ENCODE results near the gene MAPT. TPM values are rescaled to one million over a fixed set of nuclear protein-coding genes. Genes with fewer than 3 reads are reported as not detected.
"Not testable (repeated sequence)": the region's sequence is repeated elsewhere in the genome, so short reads cannot be mapped to it uniquely, and the experiment has no call there.

Gene MAPT
- total and polyA plus RNA-seq, 4 experiments from 2014 or later: 0.22 to 2.1 (median 1.1) TPM

DNA sequence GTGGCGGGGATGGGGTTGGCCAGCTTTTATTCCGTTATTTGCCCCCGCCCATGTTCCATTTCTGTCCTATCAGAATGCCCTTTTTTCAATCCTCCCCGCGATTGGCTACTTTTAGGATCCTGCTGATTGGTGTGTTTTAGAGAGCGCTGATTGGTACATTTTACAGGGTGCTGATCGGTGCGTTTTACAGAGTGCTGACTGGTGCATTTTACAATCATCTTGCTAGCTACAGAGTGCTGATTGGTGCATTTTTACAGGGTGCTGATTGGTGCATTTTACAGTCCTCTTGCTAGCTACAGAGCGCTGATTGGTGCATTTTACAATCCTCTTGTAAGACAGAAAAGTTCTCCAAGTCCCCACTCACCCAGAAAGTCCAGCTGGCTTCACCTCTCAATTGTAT is 32.2 kb upstream of the MAPT start:
- intact Hi-C loops (cut with micrococcal nuclease); DNase-seq; H3K4me1 Mint-ChIP-seq; H3K36me3 ChIP-seq (ENCODE audit: insufficient read depth, low read length); H3K27me3 ChIP-seq (ENCODE audit: insufficient read depth, low read length); H3K27ac ChIP-seq (ENCODE audit: low read depth, low read length); POLR2A ChIA-PET (ENCODE audit: partially characterized antibody); H3K4me3 Mint-ChIP-seq; H3K27ac Mint-ChIP-seq; H3K4me3 ChIP-seq (ENCODE audit: low read length in 2 of 2); H3K36me3 Mint-ChIP-seq; H3K4me1 ChIP-seq (ENCODE audit: insufficient read depth, low read length); H3K9me3 ChIP-seq (ENCODE audit: control insufficient read depth in 1 of 2, low read length in 2 of 2); H3K9me3 Mint-ChIP-seq: not testable (repeated sequence)
- CTCF ChIA-PET (ENCODE audit: partially characterized antibody): interaction anchor here (2.7 kb wide), 1 partner anchor 10 kb away, joined by 10 read pairs; no protein-coding TSS in a partner anchor
- peaks cover 23 to 44% of the 10 kb centered on the region in 2 donors for H3K27me3 Mint-ChIP-seq

DNA sequence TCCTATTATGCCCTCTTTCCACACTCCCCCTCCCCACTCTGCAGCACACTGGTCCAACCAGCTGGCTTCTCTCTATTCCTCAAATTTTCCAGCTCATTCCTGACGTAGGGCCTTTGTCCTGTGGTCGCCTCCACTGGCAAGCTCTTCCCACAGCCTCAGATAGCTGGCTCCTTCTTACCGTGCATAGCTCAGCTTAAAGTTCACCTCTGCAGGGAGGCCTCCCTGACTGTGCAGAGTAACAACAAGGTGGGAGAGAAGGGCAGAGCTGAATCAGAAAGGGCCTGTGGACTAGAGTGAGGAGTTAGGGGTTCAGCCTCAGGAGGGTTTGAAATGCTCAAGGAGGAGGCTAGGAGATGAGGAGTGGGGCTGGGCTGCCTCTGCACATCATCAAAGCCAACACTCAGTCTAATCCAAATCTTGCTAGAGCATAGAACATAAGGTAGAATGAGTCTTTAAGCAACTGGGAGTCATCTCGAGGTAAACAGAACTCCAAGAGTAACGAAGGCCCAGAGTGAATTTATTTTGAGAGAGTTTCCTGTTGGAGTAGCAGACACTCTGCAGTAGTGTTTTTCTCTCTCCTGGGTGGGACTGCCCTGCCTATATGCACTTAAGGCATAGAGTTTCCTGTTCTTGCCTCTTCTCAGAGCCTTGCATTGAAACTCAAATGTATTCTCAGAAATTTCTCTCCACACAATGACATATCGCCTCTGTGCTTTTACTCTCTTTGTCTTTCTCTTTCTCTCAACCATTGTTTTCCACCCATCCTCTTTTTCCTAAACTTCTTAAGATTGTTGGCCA is 30.3 kb upstream of the MAPT start:
- H3K36me3 Mint-ChIP-seq: no peaks in the 10 kb centered on the region
- Histone ChIP-seq H3K4me3 (ENCODE audit: low read length in 2 of 2) (no peak overlapping the region), H3K9me3 (ENCODE audit: control insufficient read depth in 1 of 2, low read length in 2 of 2) (no peaks in the 10 kb centered on the region), H3K36me3 (ENCODE audit: insufficient read depth, low read length) (no peaks in the 10 kb centered on the region), H3K27me3 (ENCODE audit: insufficient read depth, low read length) (peaks cover 4% of the 10 kb centered on the region), H3K27ac (ENCODE audit: low read depth, low read length) (no peak overlapping the region), H3K4me1 (ENCODE audit: insufficient read depth, low read length) (peaks cover 6% of the 10 kb centered on the region)
- no peak for DNase-seq
- H3K9me3 Mint-ChIP-seq: no peaks in the 10 kb centered on the region
- H3K27ac Mint-ChIP-seq: peak overlapping the region in 2 of 7 donors; percentile 5 to 70
- intact Hi-C loops (cut with micrococcal nuclease): no loop called here
- H3K4me3 Mint-ChIP-seq: no peak overlapping the region
- ChIA-PET CTCF (ENCODE audit: partially characterized antibody) (interaction anchor here (1.0 to 1.6 kb wide), 2 partner anchors 13 to 15 kb away, joined by 3 to 6 read pairs; no protein-coding TSS in a partner anchor), POLR2A (ENCODE audit: partially characterized antibody) (no interaction called here)
- peaks cover 0 to 3% (median 2%) of the 10 kb centered on the region in 4 donors for H3K4me1 Mint-ChIP-seq
- H3K27me3 Mint-ChIP-seq: peaks cover 17 to 37% of the 10 kb centered on the region in 2 donors

DNA sequence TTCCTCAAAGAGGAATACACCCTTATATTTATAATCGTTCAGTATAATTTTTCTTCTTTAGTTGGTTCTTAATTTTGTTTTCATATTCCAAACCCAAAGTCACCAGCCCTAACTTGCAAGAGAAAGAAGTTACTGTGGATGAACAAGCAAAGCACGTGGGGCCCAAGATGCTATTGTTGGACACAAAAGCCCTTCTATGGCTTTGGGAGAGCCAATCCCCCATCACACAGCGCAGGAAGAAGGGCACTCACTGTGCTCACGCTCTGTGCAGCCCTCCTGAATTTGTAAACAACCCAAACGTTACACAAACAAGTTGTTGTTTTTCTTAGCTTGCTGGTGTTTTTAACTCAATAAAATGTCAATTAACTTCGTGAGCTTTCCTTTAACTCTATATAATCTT is 27.2 kb upstream of the MAPT start:
- H3K9me3 ChIP-seq (ENCODE audit: control insufficient read depth in 1 of 2, low read length in 2 of 2): no peaks in the 10 kb centered on the region
- POLR2A ChIA-PET (ENCODE audit: partially characterized antibody): no interaction called here
- H3K4me1 ChIP-seq (ENCODE audit: insufficient read depth, low read length): peaks cover 6% of the 10 kb centered on the region
- no peak overlapping the region for H3K4me3 Mint-ChIP-seq
- no peaks in the 10 kb centered on the region for H3K36me3 ChIP-seq (ENCODE audit: insufficient read depth, low read length)
- H3K36me3 Mint-ChIP-seq: no peaks in the 10 kb centered on the region
- no peak overlapping the region for H3K27ac Mint-ChIP-seq
- no peak overlapping the region for H3K4me3 ChIP-seq (ENCODE audit: low read length in 2 of 2)
- H3K27ac ChIP-seq (ENCODE audit: low read depth, low read length): no peak overlapping the region
- CTCF ChIA-PET (ENCODE audit: partially characterized antibody): no interaction called here
- peaks cover 4 to 30% of the 10 kb centered on the region in 2 donors for H3K27me3 Mint-ChIP-seq
- intact Hi-C loops (cut with micrococcal nuclease): no loop called here
- DNase-seq: no peak
- H3K4me1 Mint-ChIP-seq: peaks cover 0 to 3% (median 2%) of the 10 kb centered on the region in 4 donors
- H3K27me3 ChIP-seq (ENCODE audit: insufficient read depth, low read length): peaks cover 4% of the 10 kb centered on the region
- H3K9me3 Mint-ChIP-seq: no peaks in the 10 kb centered on the region

DNA sequence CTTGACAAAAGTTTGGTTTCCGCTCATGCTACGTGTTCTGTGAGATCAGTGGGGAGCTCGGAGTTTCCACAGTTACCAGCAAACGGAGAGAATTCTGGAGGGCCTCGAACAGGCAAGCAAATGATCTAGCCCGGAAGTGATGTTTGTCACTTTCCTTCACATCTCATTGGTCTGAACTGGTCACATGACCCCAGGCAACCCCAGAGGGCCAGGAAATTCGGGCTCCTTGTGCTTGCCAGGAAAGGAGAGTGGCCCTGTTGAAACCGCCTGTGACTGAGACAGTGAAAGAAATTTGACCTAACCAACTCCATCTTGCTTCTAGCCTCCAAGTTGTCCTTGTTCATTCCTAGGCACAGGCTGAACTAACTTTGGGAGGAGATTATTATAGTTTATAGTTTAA is 26.7 kb upstream of the MAPT start:
- Mint-ChIP-seq H3K27ac (no peak overlapping the region), H3K27me3 (peaks cover 4 to 29% of the 10 kb centered on the region in 2 donors), H3K9me3 (no peaks in the 10 kb centered on the region), H3K36me3 (no peaks in the 10 kb centered on the region), H3K4me1 (peaks cover 0 to 3% (median 2%) of the 10 kb centered on the region in 4 donors), H3K4me3 (no peak overlapping the region)
- Histone ChIP-seq H3K9me3 (ENCODE audit: control insufficient read depth in 1 of 2, low read length in 2 of 2) (no peaks in the 10 kb centered on the region), H3K4me1 (ENCODE audit: insufficient read depth, low read length) (peaks cover 6% of the 10 kb centered on the region), H3K36me3 (ENCODE audit: insufficient read depth, low read length) (no peaks in the 10 kb centered on the region), H3K27me3 (ENCODE audit: insufficient read depth, low read length) (peaks cover 4% of the 10 kb centered on the region), H3K27ac (ENCODE audit: low read depth, low read length) (no peak overlapping the region), H3K4me3 (ENCODE audit: low read length in 2 of 2) (no peak overlapping the region)
- intact Hi-C loops (cut with micrococcal nuclease): no loop called here
- ChIA-PET CTCF (ENCODE audit: partially characterized antibody) (no interaction called here), POLR2A (ENCODE audit: partially characterized antibody) (no interaction called here)
- DNase-seq: no peak

DNA sequence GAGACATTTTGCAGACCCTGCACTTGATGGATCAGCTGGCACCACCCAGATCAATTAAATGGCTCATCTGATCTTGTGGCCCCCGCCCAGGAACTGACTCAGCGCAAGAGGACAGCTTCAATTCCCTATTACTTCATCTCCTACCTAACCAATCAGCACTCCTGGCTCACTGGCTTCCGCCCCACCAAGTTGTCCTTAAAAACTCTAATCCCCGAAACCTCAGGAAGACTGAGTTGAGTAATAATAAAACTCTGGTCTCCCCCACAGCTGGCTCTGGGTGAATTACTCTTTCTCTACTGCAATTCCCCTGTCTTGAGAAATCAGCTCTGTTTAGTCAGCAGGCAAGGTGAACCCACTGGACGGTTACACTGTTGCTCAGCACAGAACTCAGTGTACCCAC is 26.1 kb upstream of the MAPT start:
- no peaks in the 10 kb centered on the region for H3K36me3 ChIP-seq (ENCODE audit: insufficient read depth, low read length)
- Mint-ChIP-seq H3K9me3 (no peaks in the 10 kb centered on the region), H3K36me3 (no peaks in the 10 kb centered on the region), H3K4me1 (peaks cover 2 to 5% (median 3%) of the 10 kb centered on the region in 4 donors), H3K27ac (no peak overlapping the region), H3K27me3 (peaks cover 4 to 25% of the 10 kb centered on the region in 2 donors), H3K4me3 (no peak overlapping the region)
- H3K27me3 ChIP-seq (ENCODE audit: insufficient read depth, low read length): peaks cover 4% of the 10 kb centered on the region
- H3K27ac ChIP-seq (ENCODE audit: low read depth, low read length): no peak overlapping the region
- peaks cover 8% of the 10 kb centered on the region for H3K4me1 ChIP-seq (ENCODE audit: insufficient read depth, low read length)
- intact Hi-C loops (cut with micrococcal nuclease): no loop called here
- no peak for DNase-seq
- H3K9me3 ChIP-seq (ENCODE audit: control insufficient read depth in 1 of 2, low read length in 2 of 2): no peaks in the 10 kb centered on the region
- POLR2A ChIA-PET (ENCODE audit: partially characterized antibody): no interaction called here
- H3K4me3 ChIP-seq (ENCODE audit: low read length in 2 of 2): no peak overlapping the region
- CTCF ChIA-PET (ENCODE audit: partially characterized antibody): no interaction called here

DNA sequence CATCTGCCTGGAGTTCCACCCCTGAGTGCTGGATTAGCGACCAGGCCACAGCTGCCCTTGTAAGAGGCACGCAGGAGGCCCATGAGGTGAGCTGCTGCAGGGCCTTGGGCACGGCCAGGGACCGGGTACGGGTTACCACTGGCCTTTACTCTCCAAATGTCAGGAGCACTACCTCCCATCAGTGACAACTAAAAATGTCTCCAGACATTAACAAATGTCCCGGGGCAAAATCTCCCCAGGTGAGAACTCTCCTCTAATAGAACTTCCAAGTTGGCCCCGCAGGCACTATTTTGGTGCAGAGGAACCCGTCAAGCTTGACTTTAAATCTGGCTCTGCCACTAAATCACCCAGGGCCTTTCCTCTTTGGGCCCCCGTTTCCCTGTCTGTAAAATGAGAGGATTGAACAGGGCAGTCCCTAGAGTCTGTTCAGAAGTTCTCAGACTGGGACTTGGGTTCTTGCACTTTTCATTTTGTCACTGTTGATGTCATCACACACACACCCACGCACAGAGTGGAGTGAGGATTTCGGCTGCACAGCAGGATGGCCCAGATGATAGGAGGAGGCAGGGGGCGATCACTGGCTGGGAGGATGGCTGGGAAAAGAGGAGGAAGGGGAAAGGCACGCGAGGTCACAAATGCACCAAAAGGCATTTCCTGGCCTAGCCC is 24.5 kb upstream of the MAPT start:
- H3K4me1 Mint-ChIP-seq: peaks cover 8 to 10% (median 9%) of the 10 kb centered on the region in 4 donors
- no peak overlapping the region for H3K4me3 Mint-ChIP-seq
- peaks cover 3% of the 10 kb centered on the region for H3K27me3 ChIP-seq (ENCODE audit: insufficient read depth, low read length)
- no peaks in the 10 kb centered on the region for H3K9me3 Mint-ChIP-seq
- no peak for DNase-seq
- no peaks in the 10 kb centered on the region for H3K36me3 ChIP-seq (ENCODE audit: insufficient read depth, low read length)
- no peaks in the 10 kb centered on the region for H3K9me3 ChIP-seq (ENCODE audit: control insufficient read depth in 1 of 2, low read length in 2 of 2)
- no peak overlapping the region for H3K27ac ChIP-seq (ENCODE audit: low read depth, low read length)
- peak overlapping the region in 2 of 7 donors; percentile 33 to 54 for H3K27ac Mint-ChIP-seq
- intact Hi-C loops (cut with micrococcal nuclease): no loop called here
- ChIA-PET CTCF (ENCODE audit: partially characterized antibody) (no interaction called here), POLR2A (ENCODE audit: partially characterized antibody) (no interaction called here)
- peaks cover 16% of the 10 kb centered on the region for H3K4me1 ChIP-seq (ENCODE audit: insufficient read depth, low read length)
- H3K27me3 Mint-ChIP-seq: peaks cover 4 to 16% of the 10 kb centered on the region in 2 donors
- no peak overlapping the region for H3K4me3 ChIP-seq (ENCODE audit: low read length in 2 of 2)
- H3K36me3 Mint-ChIP-seq: no peaks in the 10 kb centered on the region

DNA sequence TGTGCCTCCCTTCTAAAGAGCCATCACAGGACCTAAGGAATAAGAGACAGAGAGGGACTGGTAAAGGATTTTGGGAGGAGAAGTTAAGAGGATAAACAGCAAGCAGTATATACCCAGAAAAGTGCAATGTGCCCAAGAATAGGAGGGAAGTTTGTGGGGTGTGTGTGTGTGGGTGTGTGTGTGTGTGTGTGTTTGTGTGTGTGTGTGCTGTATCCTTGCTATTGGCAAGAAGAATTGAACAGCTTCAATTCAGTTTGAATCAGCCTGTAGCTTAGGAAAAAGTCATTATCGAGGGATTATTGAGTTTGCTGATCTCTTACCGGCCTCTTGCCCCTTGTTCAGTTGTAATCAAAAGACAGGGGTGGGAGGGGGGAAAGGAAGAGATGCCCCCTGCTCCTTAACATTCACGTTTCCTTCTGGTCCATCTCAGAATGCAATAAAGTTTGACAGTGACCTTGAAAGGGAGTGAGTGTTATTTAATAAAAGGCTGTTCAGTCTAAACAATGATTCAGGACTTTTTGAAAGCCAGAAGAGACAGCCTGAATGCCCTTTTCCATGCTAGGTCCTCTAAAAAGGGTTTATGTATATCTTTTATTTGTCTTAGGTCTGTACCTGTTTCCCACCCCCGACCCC is 23.9 kb upstream of the MAPT start:
- no peaks in the 10 kb centered on the region for H3K36me3 ChIP-seq (ENCODE audit: insufficient read depth, low read length)
- intact Hi-C loops (cut with micrococcal nuclease): no loop called here
- H3K27ac ChIP-seq (ENCODE audit: low read depth, low read length): no peak overlapping the region
- POLR2A ChIA-PET (ENCODE audit: partially characterized antibody): no interaction called here
- no peaks in the 10 kb centered on the region for H3K9me3 ChIP-seq (ENCODE audit: control insufficient read depth in 1 of 2, low read length in 2 of 2)
- peaks cover 8 to 12% (median 9%) of the 10 kb centered on the region in 4 donors for H3K4me1 Mint-ChIP-seq
- CTCF ChIA-PET (ENCODE audit: partially characterized antibody): interaction anchor here (0.8 to 1.5 kb wide), 2 partner anchors 19 to 20 kb away, joined by 3 to 4 read pairs; no protein-coding TSS in a partner anchor
- no peak for DNase-seq
- H3K4me3 ChIP-seq (ENCODE audit: low read length in 2 of 2): no peak overlapping the region
- no peaks in the 10 kb centered on the region for H3K27me3 ChIP-seq (ENCODE audit: insufficient read depth, low read length)
- no peaks in the 10 kb centered on the region for H3K36me3 Mint-ChIP-seq
- H3K4me3 Mint-ChIP-seq: no peak overlapping the region
- peaks cover 3 to 10% of the 10 kb centered on the region in 2 donors for H3K27me3 Mint-ChIP-seq
- peaks cover 16% of the 10 kb centered on the region for H3K4me1 ChIP-seq (ENCODE audit: insufficient read depth, low read length)
- H3K9me3 Mint-ChIP-seq: no peaks in the 10 kb centered on the region
- H3K27ac Mint-ChIP-seq: peak overlapping the region in 2 of 7 donors; percentile 54 to 63
